GM12891 (cell line): Measurements from ENCODE around the gene TRIM41.

Experiments
- PAX5 ChIP-seq: IDR thresholded peaks from 2 replicates; pipeline ENCODE4 v1.6.1; 2011; ENCODE audit warnings: low read length, moderate library complexity, mild to moderate bottlenecking; ENCODE audit not compliant: insufficient read depth, severe bottlenecking
- POLR2A ChIP-seq: IDR thresholded peaks from 2 replicates; pipeline ENCODE4 v1.6.1; 2011; ENCODE audit warnings: low read depth, low read length, control low read depth
- POLR2AphosphoS5 ChIP-seq: IDR thresholded peaks from 2 replicates; pipeline ENCODE4 v1.6.1; 2011; ENCODE audit warnings: low read depth, low read length, control low read depth
- SPI1 ChIP-seq: IDR thresholded peaks from 2 replicates; pipeline ENCODE4 v1.6.1; 2011; ENCODE audit warnings: low read depth, low read length, control low read depth
- TAF1 ChIP-seq: IDR thresholded peaks from 2 replicates; pipeline ENCODE4 v1.6.1; 2011; ENCODE audit warnings: low read depth, low read length, control low read depth

GRCh38 chr5:181248277-181248676 lies 25.2 kb downstream of the TRIM41 start:
- no peak for TF ChIP-seq POLR2A
- no peak for TF ChIP-seq POLR2AphosphoS5
- TF ChIP-seq TAF1, result no peak
- no peak for TF ChIP-seq SPI1
- TF ChIP-seq PAX5, result no peak
